DMS53 (cell line): ENCODE measurements around the gene PAPSS1.
A peak's percentile ranks its signal among the peaks of the same experiment; 100 is the strongest.
"Not testable (repeated sequence)": the region's sequence is repeated elsewhere in the genome, so short reads cannot be mapped to it uniquely, and the experiment has no call there.

ENCODE experiments used
- DNase-seq: peaks from one replicate; lab custom pipeline; 2025; lab: John Stamatoyannopoulos, UW

Gene PAPSS1

GRCh38 chr4:107726131-107726925 is 6.3 kb upstream of the PAPSS1 start:
- DNase-seq = not testable (repeated sequence)

GRCh38 chr4:107725281-107725859 is 5.3 kb upstream of the PAPSS1 start:
- peak; percentile 1 for DNase-seq

- DNase-seq = not testable (repeated sequence)
Measured at GRCh38 chr4:107723331-107723730, 3.3 kb upstream of the PAPSS1 start.

- DNase-seq = no peak
Measured at GRCh38 chr4:107721436-107722100, 1.5 kb upstream of the PAPSS1 start.

- peak; percentile 56 for DNase-seq
Measured at GRCh38 chr4:107719207-107719921, 670 bp downstream of the PAPSS1 start.

GRCh38 chr4:107718351-107718965 is 1.6 kb downstream of the PAPSS1 start:
- DNase-seq = no peak

GRCh38 chr4:107714256-107714655 is 5.8 kb downstream of the PAPSS1 start:
- DNase-seq = no peak

GRCh38 chr4:107712236-107712635 is 7.8 kb downstream of the PAPSS1 start:
- DNase-seq = no peak

GRCh38 chr4:107711831-107712230 is 8.2 kb downstream of the PAPSS1 start:
- DNase-seq = no peak

- no peak for DNase-seq
Measured at GRCh38 chr4:107710493-107711459, 9.3 kb downstream of the PAPSS1 start.

GRCh38 chr4:107709916-107710315 is 10.1 kb downstream of the PAPSS1 start:
- DNase-seq = no peak

GRCh38 chr4:107708225-107708624 is 11.8 kb downstream of the PAPSS1 start:
- DNase-seq = peak; percentile 53

GRCh38 chr4:107705742-107706556 is 14.1 kb downstream of the PAPSS1 start:
- DNase-seq = no peak

- no peak for DNase-seq
Measured at GRCh38 chr4:107701565-107701964, 18.5 kb downstream of the PAPSS1 start.

- no peak for DNase-seq
Measured at GRCh38 chr4:107699466-107700206, 20.4 kb downstream of the PAPSS1 start.

- DNase-seq = not testable (repeated sequence)
Measured at GRCh38 chr4:107696187-107696586, 23.8 kb downstream of the PAPSS1 start.

GRCh38 chr4:107693132-107693531 is 26.9 kb downstream of the PAPSS1 start:
- no peak for DNase-seq

GRCh38 chr4:107692202-107692601 is 27.8 kb downstream of the PAPSS1 start:
- DNase-seq = no peak

- DNase-seq = no peak
Measured at GRCh38 chr4:107691378-107691777, 28.7 kb downstream of the PAPSS1 start.
